Urothelium cell line (cell line): ENCODE measurements around the gene MS4A14.
A peak's percentile ranks its signal among the peaks of the same experiment; 100 is the strongest.
"Not testable (repeated sequence)": the region's sequence is repeated elsewhere in the genome, so short reads cannot be mapped to it uniquely, and the experiment has no call there.

Experiments
- DNase-seq: peaks from one replicate; pipeline ENCODE4 v3.0.0; 2011; ENCODE audit warnings: low spot score, mixed read lengths
- FAIRE-seq: peaks from 2 replicates; lab custom pipeline; 2011; peaks lifted over from hg19 to GRCh38; lab: Jason Lieb, UNC

MS4A14 gene, protein sequence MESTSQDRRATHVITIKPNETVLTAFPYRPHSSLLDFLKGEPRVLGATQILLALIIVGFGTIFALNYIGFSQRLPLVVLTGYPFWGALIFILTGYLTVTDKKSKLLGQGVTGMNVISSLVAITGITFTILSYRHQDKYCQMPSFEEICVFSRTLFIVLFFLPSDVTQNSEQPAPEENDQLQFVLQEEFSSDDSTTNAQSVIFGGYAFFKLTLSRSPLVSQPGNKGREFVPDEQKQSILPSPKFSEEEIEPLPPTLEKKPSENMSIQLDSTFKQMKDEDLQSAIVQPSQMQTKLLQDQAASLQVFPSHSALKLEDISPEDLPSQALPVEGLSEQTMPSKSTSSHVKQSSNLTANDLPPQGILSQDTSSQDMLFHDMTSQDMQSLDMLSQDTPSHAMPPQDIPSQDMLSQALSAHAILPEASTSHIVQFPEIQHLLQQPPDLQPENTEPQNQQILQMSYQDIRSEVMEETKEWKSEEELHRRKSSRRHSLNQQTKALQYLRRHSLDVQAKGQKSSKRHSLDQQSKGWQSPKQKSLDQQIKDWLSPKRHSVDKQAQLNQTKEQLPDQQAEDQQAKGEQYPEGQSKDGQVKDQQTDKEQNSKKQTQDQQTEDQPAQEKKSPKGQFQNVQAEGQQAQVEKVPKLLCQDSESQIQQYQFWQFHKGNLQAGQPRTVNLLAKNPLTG

DNA sequence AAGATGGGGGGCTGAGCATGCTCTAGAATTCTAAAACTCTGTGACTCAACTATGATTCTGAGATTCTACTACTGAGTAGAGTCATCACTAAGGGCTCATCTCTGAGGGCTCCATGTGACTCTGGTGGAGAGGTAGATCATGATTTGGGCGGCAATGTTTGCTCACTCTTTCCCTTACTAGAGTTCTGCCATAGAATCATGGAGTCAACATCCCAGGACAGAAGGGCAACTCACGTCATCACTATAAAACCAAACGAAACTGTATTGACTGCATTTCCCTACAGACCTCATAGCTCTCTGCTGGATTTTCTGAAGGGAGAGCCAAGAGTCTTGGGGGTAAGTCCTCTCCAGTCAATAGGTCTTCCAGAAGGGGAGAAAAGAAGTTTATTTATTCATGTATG is at the start of gene MS4A14:
MS4A14 (plus strand) TSS at position 78 of the 400 bp plus-strand sequence; CDS start at position 198, 120 bp downstream.
- no peak for FAIRE-seq
- no peak for DNase-seq

GRCh38 chr11:60347084-60347797 is 49.0 kb upstream of the MS4A14 start:
- no peak for FAIRE-seq
- DNase-seq = no peak

GRCh38 chr11:60348116-60348515 is 48.1 kb upstream of the MS4A14 start:
- DNase-seq (no peak), FAIRE-seq (no peak)

GRCh38 chr11:60349990-60350389 is 46.3 kb upstream of the MS4A14 start:
- FAIRE-seq (no peak), DNase-seq (no peak)

GRCh38 chr11:60357771-60358170 is 38.5 kb upstream of the MS4A14 start:
- DNase-seq = no peak
- no peak for FAIRE-seq

GRCh38 chr11:60360621-60361020 is 35.6 kb upstream of the MS4A14 start:
- FAIRE-seq = no peak
- DNase-seq = no peak

- DNase-seq (no peak), FAIRE-seq (no peak)
These were observed 34.0 kb upstream of the MS4A14 start for GRCh38 chr11:60362241-60362640.

- DNase-seq (peak; percentile 46), FAIRE-seq (peak; percentile 23)
These were observed 32.5 kb upstream of the MS4A14 start for GRCh38 chr11:60363542-60364470.

- not testable (repeated sequence) for DNase-seq, FAIRE-seq
These were observed 29.9 kb upstream of the MS4A14 start for GRCh38 chr11:60366262-60366904.

DNA sequence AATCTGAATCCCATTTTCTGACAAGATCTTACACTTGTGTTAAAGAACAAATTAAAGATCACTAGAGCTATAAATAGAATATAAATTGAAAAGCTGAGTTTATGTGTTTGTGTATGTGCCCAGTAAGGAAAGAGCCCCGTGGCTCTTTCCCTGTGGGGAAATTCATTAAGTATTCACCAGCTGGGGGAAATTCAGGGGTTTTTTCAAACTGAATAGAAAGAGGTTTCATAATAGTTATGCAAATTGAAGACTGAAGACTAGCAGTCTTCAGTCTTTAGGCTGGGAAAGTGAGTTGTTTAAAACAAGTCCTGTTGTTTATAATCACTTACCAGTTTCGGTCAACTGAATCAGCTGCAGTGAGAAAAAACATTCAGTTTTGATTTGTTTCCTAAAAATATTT is 29.2 kb upstream of the MS4A14 start:
- FAIRE-seq = no peak

DNA sequence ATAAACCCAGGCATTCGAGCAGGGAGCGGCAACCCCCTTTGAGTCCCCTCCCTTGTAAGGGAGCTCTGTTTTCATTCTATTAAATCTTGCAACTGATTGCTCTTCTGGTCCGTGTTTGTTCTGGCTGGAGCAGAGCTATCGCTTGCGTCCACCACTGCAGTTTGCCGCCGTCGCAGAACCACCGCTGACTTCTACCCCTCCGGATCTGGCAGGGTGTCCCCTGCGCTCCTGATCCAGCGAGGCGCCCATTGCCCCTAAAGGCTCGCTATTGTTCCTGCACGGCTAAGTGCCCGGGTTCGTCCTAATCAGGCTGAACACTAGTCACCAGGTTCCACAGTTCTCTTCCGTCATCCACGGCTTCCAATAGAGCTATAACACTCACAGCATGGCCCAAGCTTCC is 28.4 kb upstream of the MS4A14 start:
- DNase-seq (no peak), FAIRE-seq (no peak)

More for the DNA sequence above, 29.2 kb upstream of the MS4A14 start:
- DNase-seq = no peak

DNA sequence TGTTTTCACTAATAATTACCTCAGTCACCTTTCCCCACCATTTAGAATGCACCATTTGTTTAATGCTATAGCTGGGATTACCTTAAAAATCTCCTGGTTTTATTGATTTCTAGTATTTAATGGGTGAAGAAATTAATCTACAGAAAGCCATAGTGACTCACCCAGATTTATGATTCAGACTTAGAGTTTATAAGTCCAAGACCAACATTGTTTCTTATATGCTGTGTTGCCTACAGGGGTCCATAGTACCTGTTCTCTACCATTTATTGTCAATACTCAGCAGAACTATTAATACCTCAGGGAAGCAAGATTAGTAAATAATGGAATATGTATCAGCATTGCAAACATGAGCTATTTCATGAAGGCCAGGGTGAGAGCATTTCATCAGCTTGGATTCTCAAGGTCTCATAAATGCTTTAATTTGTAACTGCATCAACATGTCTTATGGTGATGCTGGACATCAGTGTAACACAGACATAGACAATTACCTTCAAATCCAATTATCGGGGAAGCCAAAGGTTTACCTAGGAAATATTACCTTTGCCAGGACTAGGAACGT is 25.9 kb upstream of the MS4A14 start:
- FAIRE-seq (no peak), DNase-seq (no peak)

- DNase-seq (no peak), FAIRE-seq (peak; percentile 17)
These were observed 25.4 kb upstream of the MS4A14 start for GRCh38 chr11:60370811-60371298.

DNA sequence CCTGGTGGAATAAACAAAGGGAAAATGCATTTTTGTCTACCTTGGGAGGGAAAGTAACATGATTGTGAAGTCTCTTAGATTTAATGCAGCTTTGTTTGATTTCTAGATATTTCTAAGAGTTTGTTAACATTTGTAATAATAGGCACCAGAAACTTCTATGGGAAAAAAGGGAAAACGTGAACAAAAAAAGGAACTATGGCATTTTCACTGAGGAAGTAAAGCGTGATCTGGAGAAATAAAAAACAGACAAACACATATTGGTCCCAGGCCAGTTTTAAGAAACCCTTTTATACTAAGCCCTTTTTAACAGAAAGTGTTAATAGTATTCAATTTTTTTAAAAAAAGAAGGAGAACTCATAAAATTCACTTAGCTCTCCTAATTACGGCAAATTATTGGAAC is 24.9 kb upstream of the MS4A14 start:
- no peak for DNase-seq
- no peak for FAIRE-seq

DNA sequence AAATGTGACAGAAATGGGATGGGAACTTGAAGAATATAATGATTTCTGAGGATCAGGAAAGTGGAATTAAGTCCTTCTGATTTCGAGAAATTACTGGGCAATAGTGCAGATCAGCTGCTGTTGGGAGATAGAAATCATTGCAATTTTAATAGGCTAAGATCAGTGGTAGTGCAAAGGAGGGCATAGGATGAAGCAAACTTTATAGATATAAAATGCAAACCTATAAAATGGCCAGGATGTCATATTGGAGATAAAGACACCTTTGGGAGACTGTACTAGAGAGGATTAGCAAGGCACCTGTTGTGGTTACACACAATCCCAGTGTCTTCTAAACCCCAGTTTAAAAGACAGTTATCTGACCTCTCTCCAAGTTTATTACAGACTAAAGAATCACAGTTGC is 24.4 kb upstream of the MS4A14 start:
- DNase-seq (no peak), FAIRE-seq (no peak)

DNA sequence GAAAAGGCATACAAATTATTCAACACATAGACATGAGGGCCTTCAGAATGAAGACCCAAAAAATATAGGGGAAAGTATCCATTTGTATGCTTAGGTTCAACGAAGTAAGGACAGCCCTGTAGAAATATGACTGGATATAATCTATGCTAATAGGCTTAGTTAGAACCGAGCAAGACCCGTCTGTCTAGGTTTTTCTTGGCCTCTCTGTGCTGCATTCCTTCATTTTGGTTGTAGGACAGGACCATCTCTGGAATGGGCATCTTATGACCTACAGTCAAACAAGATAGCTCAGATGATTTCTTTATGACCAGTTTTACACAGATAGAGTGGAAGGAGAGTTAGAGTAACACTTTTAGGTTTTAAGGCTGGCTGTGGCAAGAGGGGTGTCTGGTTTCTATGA is 23.5 kb upstream of the MS4A14 start:
- FAIRE-seq = no peak
- no peak for DNase-seq

DNA sequence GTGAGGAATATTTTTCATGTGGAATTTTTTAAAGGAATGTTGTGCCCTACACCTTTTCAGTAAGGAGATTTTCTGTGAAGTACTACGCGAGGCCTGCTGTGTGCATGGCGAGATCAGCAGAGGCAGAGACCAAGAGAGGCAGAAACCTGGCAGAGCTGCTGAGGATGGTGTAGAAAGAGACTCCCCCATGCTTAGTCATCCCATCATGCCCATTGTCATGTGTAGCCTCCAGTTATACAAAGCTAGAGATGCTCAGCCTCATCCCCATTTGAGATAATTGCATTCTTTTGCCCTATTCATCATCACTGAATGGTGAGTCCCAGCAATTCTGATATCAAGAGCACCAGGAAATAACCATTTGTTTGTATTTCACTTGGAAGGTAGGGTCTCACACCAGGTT is 20.9 kb upstream of the MS4A14 start:
- DNase-seq (no peak), FAIRE-seq (no peak)

GRCh38 chr11:60376601-60377000 is 19.7 kb upstream of the MS4A14 start:
- no peak for DNase-seq
- no peak for FAIRE-seq

DNA sequence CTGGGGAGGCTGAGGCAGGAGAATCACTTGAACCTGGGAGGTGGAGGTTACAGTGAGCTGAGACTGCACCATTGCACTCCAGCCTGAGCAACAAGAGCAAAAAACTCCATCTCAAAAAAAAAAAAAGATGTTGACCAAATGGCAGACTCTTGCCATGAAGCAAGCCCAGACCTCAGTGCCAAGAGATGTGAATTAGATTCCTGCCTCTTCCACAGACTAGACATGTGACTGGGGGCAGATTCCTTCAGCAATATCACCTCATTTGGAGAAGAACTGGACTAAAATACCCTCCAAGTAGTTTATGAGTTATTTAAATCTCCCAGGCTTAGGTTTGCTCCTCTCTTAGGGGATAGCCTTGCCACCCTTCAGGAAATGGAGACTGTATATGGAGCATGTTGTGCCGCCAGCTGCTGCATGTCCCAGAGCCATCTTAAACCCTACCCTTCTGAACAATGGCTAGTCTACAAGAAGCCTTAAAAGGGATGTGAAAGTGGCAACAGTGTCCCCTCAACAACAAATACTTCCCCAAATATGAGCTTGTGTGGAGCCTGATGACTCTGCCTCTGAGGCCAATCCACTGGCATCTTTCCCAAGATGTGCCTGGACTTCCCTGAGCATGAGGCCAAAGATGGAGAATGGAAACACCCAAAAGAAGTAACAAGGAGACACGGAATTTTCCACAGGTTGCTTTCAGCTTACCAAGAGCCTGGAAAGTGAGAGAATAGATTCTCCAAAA is 18.7 kb upstream of the MS4A14 start:
- no peak for FAIRE-seq
- DNase-seq = no peak
